ENCODE measurements around the gene EGLN3.

GRCh38 chr14:33940561-33941011 is 10.3 kb downstream of the EGLN3 start:
- TF ChIP-seq CTCF (conservative IDR thresholded peaks at IDR 0.05; ENCODE audit: low read length) (no peak), EZH2phosphoT487 (IDR thresholded peaks at IDR 0.05; ENCODE audit: borderline replicate concordance) (no peak)
